Stimulated activated naive CD8-positive, alpha-beta T cell treated with anti-CD3 and anti-CD28 coated beads, Interleukin-15, amount 100 ng/mL, for 72 hours (primary cell): ENCODE results near the gene STKLD1.
"Not testable (repeated sequence)": the region's sequence is repeated elsewhere in the genome, so short reads cannot be mapped to it uniquely, and the experiment has no call there.

ENCODE experiments used
- ATAC-seq: fragments of 150-1000 bp; cut with Tn5 transposase; 2 replicates; pipeline ENCODE4 v1.10.0; 2021; ENCODE audit warnings: mild to moderate bottlenecking, moderate library complexity
- DNase-seq, 2 donors: peaks; one replicate each; pipeline ENCODE4 v3.0.0; 2021 to 2022
- H3K27ac Mint-ChIP-seq, 2 donors: one replicate each; pipeline ENCODE4 v1.8.0; 2022; ENCODE audit warnings: mild to moderate bottlenecking in 2 of 2, mixed read lengths in 2 of 2, moderate library complexity in 2 of 2
- H3K27me3 Mint-ChIP-seq: one replicate; pipeline ENCODE4 v1.8.0; 2022; ENCODE audit warnings: mixed read lengths
- H3K4me1 Mint-ChIP-seq: one replicate; pipeline ENCODE4 v1.8.0; 2022; ENCODE audit warnings: mild to moderate bottlenecking, mixed read lengths
- H3K4me3 Mint-ChIP-seq, 2 donors: one replicate each; pipeline ENCODE4 v1.8.0; 2022; ENCODE audit warnings: mild to moderate bottlenecking in 2 of 2, mixed read lengths in 2 of 2, moderate library complexity in 1 of 2
- H3K9me3 Mint-ChIP-seq, 2 donors: one replicate each; pipeline ENCODE4 v1.8.0; 2022; ENCODE audit warnings: mixed read lengths in 2 of 2

Gene STKLD1

GRCh38 chr9:133375724-133376654 lies at the start of gene STKLD1, which contains the start of gene SURF4:
Gene STKLD1 (plus strand): TSS chr9:133376366. CDS start chr9:133376474, 108 bp downstream.
Gene SURF4 (minus strand): TSS chr9:133376060. CDS start chr9:133375969, 91 bp downstream.
- Mint-ChIP-seq H3K4me3 (peak within 1 kb of the TSS; percentile 97 to 99), H3K27me3 (no peaks in the 10 kb centered on the region), H3K9me3 (no peaks in the 10 kb centered on the region), H3K27ac (peak within 1 kb of the TSS; percentile 96 to 99), H3K4me1 (peaks cover 47% of the 10 kb centered on the region)
- ATAC-seq (peak; percentile 75), DNase-seq (peak; percentile 96 to 98)

GRCh38 chr9:133327021-133327420 lies 49.1 kb upstream of the STKLD1 start:
- not testable (repeated sequence) for ATAC-seq, H3K27me3 Mint-ChIP-seq, H3K9me3 Mint-ChIP-seq, H3K27ac Mint-ChIP-seq, DNase-seq, H3K4me3 Mint-ChIP-seq
- peaks cover 32% of the 10 kb centered on the region for H3K4me1 Mint-ChIP-seq

- DNase-seq (no peak), ATAC-seq (no peak)
- H3K27me3 Mint-ChIP-seq, result no peaks in the 10 kb centered on the region
- H3K4me3 Mint-ChIP-seq, result no peak overlapping the region
- peaks cover 4 to 6% of the 10 kb centered on the region in 2 donors for H3K9me3 Mint-ChIP-seq
- H3K4me1 Mint-ChIP-seq, result peaks cover 37% of the 10 kb centered on the region
- no peak overlapping the region for H3K27ac Mint-ChIP-seq
These were observed 48.2 kb upstream of the STKLD1 start for GRCh38 chr9:133327834-133328484.

GRCh38 chr9:133329306-133330156 lies 46.6 kb upstream of the STKLD1 start:
- not testable (repeated sequence) for DNase-seq, ATAC-seq, H3K4me3 Mint-ChIP-seq, H3K27me3 Mint-ChIP-seq, H3K9me3 Mint-ChIP-seq
- Mint-ChIP-seq H3K4me1 (peaks cover 50% of the 10 kb centered on the region), H3K27ac (peak overlapping the region in 1 of 2 donors; percentile 61)

GRCh38 chr9:133331221-133331620 lies 44.9 kb upstream of the STKLD1 start:
- H3K27ac Mint-ChIP-seq, result peak overlapping the region in 1 of 2 donors; percentile 9
- no peaks in the 10 kb centered on the region for H3K9me3 Mint-ChIP-seq
- no peak overlapping the region for H3K4me3 Mint-ChIP-seq
- H3K4me1 Mint-ChIP-seq, result peaks cover 67% of the 10 kb centered on the region
- DNase-seq (no peak), ATAC-seq (no peak)
- no peaks in the 10 kb centered on the region for H3K27me3 Mint-ChIP-seq

GRCh38 chr9:133331641-133332380 lies 44.4 kb upstream of the STKLD1 start:
- DNase-seq, result peak in 1 of 2 donors; percentile 5
- H3K27ac Mint-ChIP-seq, result peak overlapping the region in 1 of 2 donors; percentile 55
- no peaks in the 10 kb centered on the region for H3K27me3 Mint-ChIP-seq
- no peak overlapping the region for H3K4me3 Mint-ChIP-seq
- no peaks in the 10 kb centered on the region for H3K9me3 Mint-ChIP-seq
- peaks cover 73% of the 10 kb centered on the region for H3K4me1 Mint-ChIP-seq
- no peak for ATAC-seq

GRCh38 chr9:133332381-133332730 lies 43.8 kb upstream of the STKLD1 start:
- Mint-ChIP-seq H3K27ac (no peak overlapping the region), H3K4me3 (no peak overlapping the region), H3K27me3 (no peaks in the 10 kb centered on the region), H3K9me3 (no peaks in the 10 kb centered on the region), H3K4me1 (peaks cover 77% of the 10 kb centered on the region)
- DNase-seq, result peak in 1 of 2 donors; percentile 5
- ATAC-seq, result no peak

- no peak for DNase-seq
- H3K27ac Mint-ChIP-seq, result peak overlapping the region; percentile 25 to 54
- no peak overlapping the region for H3K4me3 Mint-ChIP-seq
- no peak for ATAC-seq
- H3K9me3 Mint-ChIP-seq, result no peaks in the 10 kb centered on the region
- H3K27me3 Mint-ChIP-seq, result no peaks in the 10 kb centered on the region
- H3K4me1 Mint-ChIP-seq, result peaks cover 81% of the 10 kb centered on the region
These were observed 43.2 kb upstream of the STKLD1 start for GRCh38 chr9:133333011-133333410.

GRCh38 chr9:133333566-133333965 lies 42.6 kb upstream of the STKLD1 start:
- H3K4me3 Mint-ChIP-seq, result peak overlapping the region in 1 of 2 donors; percentile 99
- ATAC-seq (no peak), DNase-seq (no peak)
- H3K4me1 Mint-ChIP-seq, result peaks cover 77% of the 10 kb centered on the region
- H3K27ac Mint-ChIP-seq, result peak overlapping the region in 1 of 2 donors; percentile 90
- H3K27me3 Mint-ChIP-seq, result no peaks in the 10 kb centered on the region
- no peaks in the 10 kb centered on the region for H3K9me3 Mint-ChIP-seq

GRCh38 chr9:133334161-133334560 lies 42.0 kb upstream of the STKLD1 start:
- peak overlapping the region; percentile 8 to 90 for H3K27ac Mint-ChIP-seq
- ATAC-seq (no peak), DNase-seq (no peak)
- peaks cover 77% of the 10 kb centered on the region for H3K4me1 Mint-ChIP-seq
- H3K27me3 Mint-ChIP-seq, result no peaks in the 10 kb centered on the region
- H3K9me3 Mint-ChIP-seq, result no peaks in the 10 kb centered on the region
- peak overlapping the region in 1 of 2 donors; percentile 99 for H3K4me3 Mint-ChIP-seq

- not testable (repeated sequence) for H3K9me3 Mint-ChIP-seq, DNase-seq, H3K27me3 Mint-ChIP-seq, ATAC-seq
- Mint-ChIP-seq H3K4me3 (peak overlapping the region; percentile 96 to 99), H3K4me1 (peaks cover 79% of the 10 kb centered on the region), H3K27ac (peak overlapping the region; percentile 48 to 98)
These were observed 41.3 kb upstream of the STKLD1 start for GRCh38 chr9:133334888-133335287.

- Mint-ChIP-seq H3K4me3 (peak within 1 kb of the TSS; percentile 96 to 99), H3K9me3 (no peaks in the 10 kb centered on the region), H3K27ac (peak within 1 kb of the TSS; percentile 98), H3K27me3 (no peaks in the 10 kb centered on the region), H3K4me1 (peaks cover 84% of the 10 kb centered on the region)
- peak; percentile 95 for ATAC-seq
- peak; percentile 92 to 94 for DNase-seq
These were observed 40.0 kb upstream of the STKLD1 start, which contains the start of gene SURF6 for GRCh38 chr9:133335924-133336811. Gene SURF6 (minus strand): TSS chr9:133336188. CDS start chr9:133336132, 56 bp downstream.

GRCh38 chr9:133339641-133340040 lies 36.5 kb upstream of the STKLD1 start:
- H3K27me3 Mint-ChIP-seq, result no peaks in the 10 kb centered on the region
- ATAC-seq (no peak), DNase-seq (no peak)
- H3K27ac Mint-ChIP-seq, result peak overlapping the region in 1 of 2 donors; percentile 84
- H3K4me3 Mint-ChIP-seq, result no peak overlapping the region
- H3K4me1 Mint-ChIP-seq, result peaks cover 72% of the 10 kb centered on the region
- H3K9me3 Mint-ChIP-seq, result no peaks in the 10 kb centered on the region

- no peak for DNase-seq
- ATAC-seq, result no peak
- H3K4me3 Mint-ChIP-seq, result no peak overlapping the region
- peak overlapping the region; percentile 87 to 93 for H3K27ac Mint-ChIP-seq
- H3K27me3 Mint-ChIP-seq, result no peaks in the 10 kb centered on the region
- peaks cover 65% of the 10 kb centered on the region for H3K4me1 Mint-ChIP-seq
- no peaks in the 10 kb centered on the region for H3K9me3 Mint-ChIP-seq
These were observed 35.9 kb upstream of the STKLD1 start for GRCh38 chr9:133340256-133340655.
